ENCODE measurements around the gene SLC35F3.

The SLC35F3 gene

GRCh38 chr1:234162661-234163060 is 258.2 kb downstream of the SLC35F3 start:
- Histone ChIP-seq H3K9me3 (ENCODE audit: insufficient read depth, low read length) (no peaks in the 10 kb centered on the region), H3K36me3 (ENCODE audit: low read length) (no peaks in the 10 kb centered on the region), H3K9ac (ENCODE audit: low read length) (no peak overlapping the region), H3K4me2 (ENCODE audit: low read depth, low read length, poor library complexity, severe bottlenecking) (no peak overlapping the region), H3K27ac (ENCODE audit: low read depth, low read length) (no peak overlapping the region), H3K79me2 (ENCODE audit: insufficient read depth, low read length) (no peaks in the 10 kb centered on the region), H3K9me2 (replicated peaks; ENCODE audit: insufficient read depth, low read length) (no peaks in the 10 kb centered on the region), H3K27me3 (ENCODE audit: low read length) (no peaks in the 10 kb centered on the region), H4K20me1 (ENCODE audit: low read depth, low read length) (no peaks in the 10 kb centered on the region), H2AFZ (ENCODE audit: low read depth, low read length, severe bottlenecking) (no peak overlapping the region), H3K4me3 (ENCODE audit: insufficient read depth, low read length, poor library complexity, severe bottlenecking) (no peak overlapping the region), H3F3A (ENCODE audit: insufficient read depth) (no peaks in the 10 kb centered on the region)
- TF ChIP-seq, protein P1, sequence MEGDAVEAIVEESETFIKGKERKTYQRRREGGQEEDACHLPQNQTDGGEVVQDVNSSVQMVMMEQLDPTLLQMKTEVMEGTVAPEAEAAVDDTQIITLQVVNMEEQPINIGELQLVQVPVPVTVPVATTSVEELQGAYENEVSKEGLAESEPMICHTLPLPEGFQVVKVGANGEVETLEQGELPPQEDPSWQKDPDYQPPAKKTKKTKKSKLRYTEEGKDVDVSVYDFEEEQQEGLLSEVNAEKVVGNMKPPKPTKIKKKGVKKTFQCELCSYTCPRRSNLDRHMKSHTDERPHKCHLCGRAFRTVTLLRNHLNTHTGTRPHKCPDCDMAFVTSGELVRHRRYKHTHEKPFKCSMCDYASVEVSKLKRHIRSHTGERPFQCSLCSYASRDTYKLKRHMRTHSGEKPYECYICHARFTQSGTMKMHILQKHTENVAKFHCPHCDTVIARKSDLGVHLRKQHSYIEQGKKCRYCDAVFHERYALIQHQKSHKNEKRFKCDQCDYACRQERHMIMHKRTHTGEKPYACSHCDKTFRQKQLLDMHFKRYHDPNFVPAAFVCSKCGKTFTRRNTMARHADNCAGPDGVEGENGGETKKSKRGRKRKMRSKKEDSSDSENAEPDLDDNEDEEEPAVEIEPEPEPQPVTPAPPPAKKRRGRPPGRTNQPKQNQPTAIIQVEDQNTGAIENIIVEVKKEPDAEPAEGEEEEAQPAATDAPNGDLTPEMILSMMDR (IDR thresholded peaks at IDR 0.05; ENCODE audit: insufficient read depth, low read length, poor library complexity, severe bottlenecking) = no peak
- no peak for TF ChIP-seq EZH2phosphoT487 (conservative IDR thresholded peaks at IDR 0.05; ENCODE audit: low read length)

DNA sequence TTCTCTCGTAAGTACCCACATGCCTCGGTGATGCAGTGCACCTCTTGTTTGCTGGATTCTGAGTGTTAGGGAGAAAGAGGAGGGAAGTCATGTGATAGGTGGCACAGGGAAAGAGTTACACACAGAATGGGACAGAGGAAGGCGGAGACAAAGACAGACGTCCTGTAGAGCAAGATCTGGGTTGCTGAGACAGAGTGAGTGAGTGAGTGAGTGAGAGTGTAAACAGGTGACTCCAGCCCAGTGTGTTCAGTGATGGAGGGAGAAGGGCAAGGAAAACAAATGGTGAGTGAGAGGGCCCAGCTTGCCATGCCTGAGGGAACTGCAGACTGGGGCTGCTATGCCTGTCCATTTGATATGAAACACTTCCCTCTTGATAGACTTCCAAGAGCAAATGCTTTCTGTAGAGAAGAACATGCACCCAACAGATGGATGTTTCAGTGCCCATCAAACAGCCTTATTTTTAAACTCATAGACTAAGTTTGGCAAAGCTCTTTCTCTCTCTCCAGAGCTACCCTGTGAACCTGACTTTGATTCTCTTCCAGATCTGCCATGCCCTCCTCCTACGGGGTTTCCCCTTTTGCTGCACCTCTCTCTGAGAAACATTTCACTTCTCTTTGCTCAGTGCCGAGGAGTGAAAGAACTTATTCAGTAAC is 258.9 kb downstream of the SLC35F3 start:
- no peak overlapping the region for H3K4me3 ChIP-seq (ENCODE audit: insufficient read depth, low read length, poor library complexity, severe bottlenecking)
- no peaks in the 10 kb centered on the region for H3K79me2 ChIP-seq (ENCODE audit: insufficient read depth, low read length)
- H3K9ac ChIP-seq (ENCODE audit: low read length) = no peak overlapping the region
- no peak overlapping the region for H3K4me2 ChIP-seq (ENCODE audit: low read depth, low read length, poor library complexity, severe bottlenecking)
- no peaks in the 10 kb centered on the region for H3F3A ChIP-seq (ENCODE audit: insufficient read depth)
- H3K27ac ChIP-seq (ENCODE audit: low read depth, low read length) = no peak overlapping the region
- no peaks in the 10 kb centered on the region for H3K36me3 ChIP-seq (ENCODE audit: low read length)
- H4K20me1 ChIP-seq (ENCODE audit: low read depth, low read length) = no peaks in the 10 kb centered on the region
- H2AFZ ChIP-seq (ENCODE audit: low read depth, low read length, severe bottlenecking) = no peak overlapping the region
- no peaks in the 10 kb centered on the region for H3K27me3 ChIP-seq (ENCODE audit: low read length)
- H3K9me3 ChIP-seq (ENCODE audit: insufficient read depth, low read length) = no peaks in the 10 kb centered on the region
- no peaks in the 10 kb centered on the region for H3K9me2 ChIP-seq (replicated peaks; ENCODE audit: insufficient read depth, low read length)
- TF ChIP-seq, protein P1 (IDR thresholded peaks at IDR 0.05; ENCODE audit: insufficient read depth, low read length, poor library complexity, severe bottlenecking) = no peak
- no peak for TF ChIP-seq EZH2phosphoT487 (conservative IDR thresholded peaks at IDR 0.05; ENCODE audit: low read length)

DNA sequence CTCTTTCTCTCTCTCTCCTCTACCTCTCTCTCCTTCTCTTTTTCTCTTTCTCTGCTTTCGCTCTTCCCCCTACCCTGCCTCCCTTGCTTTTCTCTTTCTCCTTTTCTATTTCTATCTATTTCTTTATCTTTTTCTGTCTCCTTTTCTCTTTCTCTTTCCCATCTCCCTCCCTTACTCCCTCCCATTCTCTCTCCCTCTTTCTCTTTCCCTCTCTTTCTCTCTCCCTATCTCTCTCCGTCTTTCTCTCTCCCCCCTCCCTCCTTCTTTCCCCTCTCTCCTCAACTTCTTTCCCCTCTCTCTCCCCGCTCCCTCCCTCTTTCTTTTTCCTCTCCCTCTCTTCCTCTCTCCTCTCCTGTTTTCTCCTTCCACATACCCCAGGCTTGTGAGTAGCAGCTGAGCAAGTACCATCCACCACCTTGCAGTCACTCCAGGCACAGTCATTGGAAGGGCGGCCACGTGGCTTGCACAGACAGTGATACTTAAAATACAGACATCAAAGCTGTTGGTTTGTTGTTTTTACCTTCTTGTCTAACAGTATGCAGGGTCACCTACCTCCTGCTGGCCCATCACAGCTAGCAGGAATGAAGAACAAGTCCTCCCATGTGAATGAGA is 259.7 kb downstream of the SLC35F3 start:
- Histone ChIP-seq H3K9me3 (ENCODE audit: insufficient read depth, low read length) (no peaks in the 10 kb centered on the region), H3K4me3 (ENCODE audit: insufficient read depth, low read length, poor library complexity, severe bottlenecking) (no peak overlapping the region), H3K27me3 (ENCODE audit: low read length) (no peaks in the 10 kb centered on the region), H3K9me2 (replicated peaks; ENCODE audit: insufficient read depth, low read length) (no peaks in the 10 kb centered on the region), H3K27ac (ENCODE audit: low read depth, low read length) (no peak overlapping the region), H3K79me2 (ENCODE audit: insufficient read depth, low read length) (no peaks in the 10 kb centered on the region), H3K4me2 (ENCODE audit: low read depth, low read length, poor library complexity, severe bottlenecking) (no peak overlapping the region), H3K9ac (ENCODE audit: low read length) (no peak overlapping the region), H3F3A (ENCODE audit: insufficient read depth) (no peaks in the 10 kb centered on the region), H2AFZ (ENCODE audit: low read depth, low read length, severe bottlenecking) (no peak overlapping the region), H3K36me3 (ENCODE audit: low read length) (no peaks in the 10 kb centered on the region), H4K20me1 (ENCODE audit: low read depth, low read length) (no peaks in the 10 kb centered on the region)
- TF ChIP-seq EZH2phosphoT487 (conservative IDR thresholded peaks at IDR 0.05; ENCODE audit: low read length) = no peak

DNA sequence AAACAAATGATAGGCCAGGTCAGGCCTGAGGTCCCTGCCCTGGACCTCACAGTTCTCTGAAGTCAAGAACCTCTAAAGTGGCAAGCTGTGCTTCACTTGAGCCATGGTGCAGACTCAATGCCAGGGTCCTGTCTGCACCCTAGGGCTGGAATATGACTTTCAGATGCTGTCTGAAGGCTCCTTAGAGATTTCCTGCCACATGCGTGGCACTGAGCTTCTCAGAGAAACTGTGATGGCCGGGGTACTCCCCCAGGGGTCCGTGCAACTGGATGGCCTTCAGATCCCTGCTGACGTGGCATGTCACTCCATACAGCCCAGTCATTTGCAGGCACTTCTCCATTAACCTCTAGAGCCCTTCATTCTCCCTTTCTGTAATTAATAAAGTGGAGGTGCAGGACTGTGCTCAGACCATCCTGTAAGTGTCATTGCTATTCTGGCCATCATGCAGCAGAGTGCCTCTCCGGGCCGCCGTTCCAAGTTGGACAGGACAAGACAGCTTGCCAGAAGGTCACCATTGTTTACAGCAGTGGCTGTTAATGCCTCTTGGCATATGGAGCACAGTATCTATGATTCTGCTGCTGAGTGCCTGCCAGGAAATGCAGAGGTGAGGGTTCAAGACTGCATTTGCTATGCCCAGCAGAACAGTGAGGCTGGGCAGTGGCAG is 263.7 kb downstream of the SLC35F3 start:
- no peak overlapping the region for H3K4me3 ChIP-seq (ENCODE audit: insufficient read depth, low read length, poor library complexity, severe bottlenecking)
- no peak overlapping the region for H3K4me2 ChIP-seq (ENCODE audit: low read depth, low read length, poor library complexity, severe bottlenecking)
- H3K79me2 ChIP-seq (ENCODE audit: insufficient read depth, low read length) = no peaks in the 10 kb centered on the region
- H3K36me3 ChIP-seq (ENCODE audit: low read length) = no peaks in the 10 kb centered on the region
- no peaks in the 10 kb centered on the region for H3K9me3 ChIP-seq (ENCODE audit: insufficient read depth, low read length)
- H4K20me1 ChIP-seq (ENCODE audit: low read depth, low read length) = no peaks in the 10 kb centered on the region
- no peaks in the 10 kb centered on the region for H3K9me2 ChIP-seq (replicated peaks; ENCODE audit: insufficient read depth, low read length)
- no peak overlapping the region for H2AFZ ChIP-seq (ENCODE audit: low read depth, low read length, severe bottlenecking)
- TF ChIP-seq, protein P1 (IDR thresholded peaks at IDR 0.05; ENCODE audit: insufficient read depth, low read length, poor library complexity, severe bottlenecking) = no peak
- no peak for TF ChIP-seq EZH2phosphoT487 (conservative IDR thresholded peaks at IDR 0.05; ENCODE audit: low read length)
- H3F3A ChIP-seq (ENCODE audit: insufficient read depth) = no peaks in the 10 kb centered on the region
- H3K27me3 ChIP-seq (ENCODE audit: low read length) = no peaks in the 10 kb centered on the region
- H3K9ac ChIP-seq (ENCODE audit: low read length) = no peak overlapping the region
- no peak overlapping the region for H3K27ac ChIP-seq (ENCODE audit: low read depth, low read length)
